UCSD-AML1 (cell line): ENCODE results near the gene C1orf210.
A peak's percentile ranks its signal among the peaks of the same experiment; 100 is the strongest.

ENCODE experiments used
- DNase-seq: peaks from one replicate; lab custom pipeline; 2025; ENCODE audit not compliant: unreplicated experiment; lab: John Stamatoyannopoulos, UW

Gene C1orf210

DNA sequence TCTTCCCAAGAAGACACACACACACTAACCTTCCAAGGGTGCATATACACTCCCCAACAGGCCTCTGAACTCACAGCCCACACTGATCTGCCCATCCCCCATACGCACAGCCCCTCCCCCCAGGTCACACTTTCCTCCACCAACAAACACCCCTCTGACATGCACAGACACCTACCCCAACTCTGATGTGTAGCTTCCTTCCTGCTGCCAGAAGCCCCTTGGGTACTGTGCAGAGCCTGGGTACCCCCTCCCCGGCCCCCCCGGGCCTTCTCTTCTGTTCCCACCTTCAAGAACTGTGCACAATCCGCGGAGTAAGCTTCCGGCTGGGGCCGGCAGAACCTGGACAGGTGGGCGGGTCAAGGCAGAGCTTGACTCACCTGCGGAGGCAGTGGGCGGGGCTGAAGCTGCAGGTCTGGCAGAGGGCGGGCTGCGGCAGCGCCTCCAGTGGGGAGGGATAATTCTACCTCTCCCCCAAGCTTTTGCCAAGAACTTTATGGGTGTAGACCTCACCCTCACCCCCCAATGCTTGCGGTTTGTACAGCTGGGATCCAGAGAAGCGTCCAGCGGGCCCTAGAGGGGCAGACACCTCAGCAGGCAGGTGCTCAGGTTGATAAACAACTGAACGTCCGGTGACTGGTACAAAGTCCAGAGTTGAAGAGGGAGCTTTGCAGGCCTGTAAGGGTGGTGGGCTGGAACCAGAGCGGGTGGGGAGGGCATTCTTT is at the start of gene C1orf210:
Gene C1orf210 (minus strand): TSS at position 313 of the 722 bp plus-strand sequence. CDS start 2,311 bp downstream, outside the sequence.
- no peak for DNase-seq

DNA sequence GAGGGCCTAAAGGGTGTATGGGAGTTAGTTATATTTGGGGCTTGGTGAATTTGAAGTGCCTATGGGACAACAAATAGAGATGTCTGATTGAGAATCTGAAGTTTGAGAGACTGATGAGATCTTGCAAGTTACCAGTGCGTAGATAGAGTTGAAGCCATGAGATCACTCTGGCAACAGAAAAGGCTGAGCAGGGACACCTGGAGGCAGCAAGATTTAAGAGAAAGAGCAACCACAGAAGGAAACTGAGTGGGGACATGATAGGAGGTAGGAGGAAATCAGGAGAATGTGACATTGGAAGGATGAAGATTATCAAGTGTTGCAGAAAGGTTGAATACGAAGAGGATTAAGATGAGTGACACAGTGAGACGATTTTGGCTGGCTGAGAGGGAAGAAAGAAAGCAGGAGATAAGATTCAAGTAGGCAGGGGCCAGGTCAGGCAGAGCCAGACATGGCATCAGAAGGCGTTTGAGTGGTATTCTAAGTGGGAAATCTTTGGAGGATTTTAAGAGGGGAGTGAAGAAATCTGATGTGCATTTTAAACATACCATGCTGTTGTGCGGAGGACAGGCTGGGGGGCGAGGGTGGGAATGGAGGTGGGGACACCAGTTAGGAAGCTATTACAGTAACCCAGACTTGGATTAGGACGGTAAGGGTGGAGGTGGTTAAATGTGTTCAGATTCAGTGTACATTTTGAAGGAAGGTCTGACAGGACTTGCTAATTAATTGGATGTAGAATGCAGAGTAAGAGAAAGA is 49.2 kb upstream of the C1orf210 start:
- no peak for DNase-seq

- no peak for DNase-seq
Measured at GRCh38 chr1:43331688-43332087, 46.3 kb upstream of the C1orf210 start.

- peak; percentile 90 for DNase-seq
Measured at GRCh38 chr1:43329995-43330751, 44.8 kb upstream of the C1orf210 start.

- DNase-seq, result no peak
Measured at GRCh38 chr1:43327549-43328292, 42.3 kb upstream of the C1orf210 start.

DNA sequence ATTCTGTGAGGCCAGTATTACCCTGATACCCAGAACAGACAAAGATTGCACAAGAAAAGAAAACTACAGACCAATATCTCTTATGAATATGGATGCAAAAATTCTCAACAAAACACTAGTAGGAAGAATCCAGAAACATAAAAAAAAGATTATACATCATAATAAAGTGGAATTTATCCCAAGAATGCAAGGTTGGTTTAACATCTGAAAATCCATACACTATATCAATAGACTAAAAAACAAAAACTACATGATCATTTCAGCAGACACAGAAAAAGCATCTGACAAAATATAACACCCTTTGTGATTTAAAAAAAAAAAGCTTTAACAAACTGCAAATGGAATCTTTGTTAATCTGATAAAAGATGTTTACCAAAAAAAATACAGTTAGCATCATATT is 40.0 kb upstream of the C1orf210 start:
- no peak for DNase-seq

- no peak for DNase-seq
Measured at GRCh38 chr1:43324810-43325209, 39.4 kb upstream of the C1orf210 start.

- no peak for DNase-seq
Measured at GRCh38 chr1:43322506-43322905, 37.1 kb upstream of the C1orf210 start.

GRCh38 chr1:43321331-43321891 is 36.0 kb upstream of the C1orf210 start:
- no peak for DNase-seq

DNA sequence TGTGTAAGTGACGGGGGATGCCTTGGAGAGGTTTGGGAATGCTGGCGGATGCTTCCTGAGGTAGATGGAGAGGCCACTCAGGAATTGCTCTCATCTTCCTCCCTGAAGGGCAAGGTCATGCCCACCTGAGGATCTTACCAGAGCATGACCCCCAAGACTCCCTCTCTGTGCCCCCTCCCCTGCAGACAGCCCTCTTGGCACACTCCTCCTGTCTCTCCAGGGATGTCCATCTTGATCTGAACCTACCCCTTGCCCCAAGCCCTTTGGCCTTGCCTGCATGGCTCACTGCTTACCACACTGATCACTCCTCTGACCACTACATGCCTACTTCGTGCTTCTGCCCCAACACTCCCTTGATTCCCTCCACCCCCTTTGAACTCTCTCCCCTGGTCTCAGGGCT is 34.4 kb upstream of the C1orf210 start:
- no peak for DNase-seq

DNA sequence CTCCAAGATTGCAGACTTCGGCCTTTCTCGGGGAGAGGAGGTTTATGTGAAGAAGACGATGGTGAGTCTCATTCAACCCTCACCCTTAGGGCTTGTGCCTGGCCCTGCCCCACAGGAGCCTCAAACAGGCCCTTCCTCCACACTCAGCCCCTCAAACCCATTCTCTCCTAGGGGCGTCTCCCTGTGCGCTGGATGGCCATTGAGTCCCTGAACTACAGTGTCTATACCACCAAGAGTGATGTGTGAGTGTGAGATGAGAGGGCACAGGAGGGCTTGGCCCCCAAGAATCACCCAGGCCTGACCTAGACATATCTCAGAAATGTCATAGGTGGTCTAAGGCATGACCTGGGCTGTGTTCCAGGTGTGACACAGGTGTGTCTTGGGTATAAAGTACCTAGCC is 33.9 kb upstream of the C1orf210 start:
- DNase-seq, result no peak

- DNase-seq, result no peak
Measured at GRCh38 chr1:43318831-43319230, 33.5 kb upstream of the C1orf210 start.

DNA sequence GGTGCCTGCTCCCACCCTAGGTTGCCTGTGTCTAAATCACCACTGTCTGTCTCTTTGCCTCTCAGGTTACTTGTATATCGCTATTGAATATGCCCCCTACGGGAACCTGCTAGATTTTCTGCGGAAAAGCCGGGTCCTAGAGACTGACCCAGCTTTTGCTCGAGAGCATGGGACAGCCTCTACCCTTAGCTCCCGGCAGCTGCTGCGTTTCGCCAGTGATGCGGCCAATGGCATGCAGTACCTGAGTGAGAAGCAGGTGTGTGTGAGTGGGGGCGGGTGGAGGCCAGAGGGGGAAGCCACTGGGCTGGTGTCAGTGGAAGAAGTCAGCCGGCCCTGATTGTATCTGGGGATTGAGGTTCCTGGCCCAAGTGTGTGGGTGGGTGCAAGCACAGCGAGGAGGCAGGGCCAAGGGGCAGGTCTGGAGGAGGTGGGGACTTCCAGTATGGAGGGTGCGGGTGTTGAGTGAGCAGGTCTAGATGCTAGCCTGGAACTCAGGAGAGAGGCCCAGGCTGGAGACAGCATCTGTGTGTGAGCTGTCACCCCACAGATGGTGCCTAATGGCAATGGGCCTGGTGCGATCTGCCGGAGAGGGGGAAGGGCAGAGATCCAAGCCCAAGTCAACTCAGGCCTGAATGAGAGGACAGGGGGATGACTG is 32.6 kb upstream of the C1orf210 start:
- no peak for DNase-seq

- DNase-seq, result no peak
Measured at GRCh38 chr1:43316738-43317520, 31.5 kb upstream of the C1orf210 start.

DNA sequence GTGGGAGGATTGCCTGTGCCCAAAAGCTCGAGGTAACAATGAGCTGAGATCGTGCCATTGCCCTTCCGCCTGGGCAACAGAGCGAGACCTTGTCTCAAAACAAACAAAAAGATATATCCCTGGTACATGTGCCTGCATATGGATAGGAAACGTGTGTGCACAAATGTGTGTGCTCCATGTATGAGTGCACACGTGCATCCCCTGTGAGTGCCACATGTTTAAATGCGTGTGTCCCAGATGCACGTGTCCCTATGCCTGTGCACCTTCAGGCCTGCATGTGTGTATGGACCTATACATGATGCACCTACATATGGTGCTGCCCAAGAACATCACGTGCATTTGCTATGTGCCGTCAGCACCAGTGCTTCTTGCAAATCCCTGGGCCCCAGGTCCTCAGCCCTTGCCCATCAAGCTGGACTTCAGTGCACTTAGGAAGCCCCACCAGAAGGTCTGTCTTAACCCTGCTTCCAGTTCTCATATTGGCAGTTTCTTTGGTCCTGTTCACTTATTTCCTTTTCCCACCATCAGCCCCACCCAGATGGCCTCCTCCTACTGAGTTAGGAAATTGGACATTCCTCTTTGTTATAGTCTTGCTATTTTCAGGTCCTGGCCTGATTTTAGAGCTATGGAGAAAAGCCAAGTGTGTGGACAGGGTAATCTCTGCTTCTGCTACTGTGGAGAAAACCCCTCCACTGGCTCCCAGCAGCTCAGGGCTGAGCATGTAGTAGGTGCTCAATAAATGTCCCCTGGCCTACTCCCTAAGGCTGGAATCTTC is 30.8 kb upstream of the C1orf210 start:
- no peak for DNase-seq

- no peak for DNase-seq
Measured at GRCh38 chr1:43315481-43315880, 30.1 kb upstream of the C1orf210 start.

DNA sequence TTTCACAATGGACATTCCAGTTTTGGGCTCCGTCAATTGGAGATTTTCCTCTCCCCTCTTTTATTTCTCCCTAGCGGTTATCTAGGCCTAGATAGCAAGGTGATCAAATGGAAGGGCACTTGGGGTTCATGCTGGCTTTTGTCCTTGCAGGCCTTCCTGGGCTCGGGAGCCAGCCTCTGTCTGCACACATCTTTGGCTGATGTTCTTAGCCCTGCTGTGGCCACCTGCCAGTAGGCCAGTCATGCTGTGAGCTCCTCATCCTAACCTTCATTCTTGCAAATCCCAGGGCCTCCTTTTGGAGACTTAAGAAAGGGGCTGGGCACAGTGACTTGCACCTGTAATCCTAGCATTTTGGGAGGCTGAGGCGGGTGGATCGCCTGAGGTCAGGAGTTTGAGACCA is 28.9 kb upstream of the C1orf210 start:
- no peak for DNase-seq

GRCh38 chr1:43313771-43314170 is 28.4 kb upstream of the C1orf210 start:
- no peak for DNase-seq
